Keratinocyte (primary cell): ENCODE measurements around the gene ADM. TPM values are rescaled to one million over a fixed set of nuclear protein-coding genes. Genes with fewer than 3 reads are reported as not detected.
"Not testable (repeated sequence)": the region's sequence is repeated elsewhere in the genome, so short reads cannot be mapped to it uniquely, and the experiment has no call there.

Experiments used
- DNase-seq: peaks from one replicate; pipeline ENCODE4 v3.0.0-alpha.2; 2011; ENCODE audit warnings: low read depth, missing footprints, low spot score
- FAIRE-seq: peaks from 2 replicates; lab custom pipeline; 2011; peaks lifted over from hg19 to GRCh38; lab: Jason Lieb, UNC
- H2AFZ ChIP-seq: 2 replicates; pipeline ENCODE4 v1.6.0; 2012; ENCODE audit warnings: low read length, control low read depth, inconsistent platforms; ENCODE audit not compliant: control insufficient read depth
- H3K27ac ChIP-seq: 2 replicates; pipeline ENCODE4 v1.5.1; 2011; ENCODE audit warnings: low read length; ENCODE audit not compliant: control insufficient read depth, insufficient read depth
- H3K27me3 ChIP-seq: 3 replicates; pipeline ENCODE4 v1.6.0; 2011; ENCODE audit warnings: low read length; ENCODE audit not compliant: control insufficient read depth, insufficient read depth; ENCODE audit errors: extremely low read depth
- H3K36me3 ChIP-seq, 2 experiments: 2 replicates in 1 of 2; 3 replicates in 1 of 2; pipeline ENCODE4 v1.5.1; 2011; ENCODE audit warnings: low read length in 2 of 2, mild to moderate bottlenecking in 1 of 2; ENCODE audit not compliant: control insufficient read depth in 2 of 2, insufficient read depth in 2 of 2; ENCODE audit errors: extremely low read depth in 1 of 2
- H3K4me1 ChIP-seq: 3 replicates; pipeline ENCODE4 v1.5.1; 2011; ENCODE audit warnings: low read length; ENCODE audit not compliant: control insufficient read depth, insufficient read depth; ENCODE audit errors: extremely low read depth
- H3K4me2 ChIP-seq: 3 replicates; pipeline ENCODE4 v1.6.0; 2011; ENCODE audit warnings: low read depth, low read length; ENCODE audit not compliant: control insufficient read depth, insufficient read depth; ENCODE audit errors: extremely low read depth
- H3K4me3 ChIP-seq, 3 experiments: fragments of 200-600 bp in 1 of 3; sonication (generic) in 1 of 3; 2 replicates in 2 of 3; 3 replicates in 1 of 3; pipeline ENCODE4 v1.5.1; 2011 to 2016; ENCODE audit warnings: low read length in 3 of 3, mild to moderate bottlenecking in 3 of 3, control low read depth in 2 of 3, inconsistent platforms in 1 of 3, low read depth in 1 of 3, mixed read lengths in 1 of 3, mixed run types in 1 of 3, moderate library complexity in 1 of 3; ENCODE audit not compliant: control insufficient read depth in 2 of 3, insufficient read depth in 2 of 3; ENCODE audit errors: extremely low read depth in 1 of 3
- H3K79me2 ChIP-seq: 2 replicates; pipeline ENCODE4 v1.6.0; 2012; ENCODE audit warnings: low read length; ENCODE audit not compliant: control insufficient read depth, insufficient read depth
- H3K9ac ChIP-seq: 3 replicates; pipeline ENCODE4 v1.6.0; 2011; ENCODE audit warnings: low read length; ENCODE audit not compliant: control insufficient read depth, insufficient read depth; ENCODE audit errors: extremely low read depth
- H3K9me1 ChIP-seq: 3 replicates; pipeline ENCODE4 v1.6.0; 2011; ENCODE audit warnings: low read length; ENCODE audit not compliant: control insufficient read depth, insufficient read depth; ENCODE audit errors: extremely low read depth
- H3K9me3 ChIP-seq: 2 replicates; pipeline ENCODE4 v1.5.1; 2012; ENCODE audit warnings: low read depth, low read length; ENCODE audit not compliant: control insufficient read depth
- H4K20me1 ChIP-seq: 3 replicates; pipeline ENCODE4 v1.6.0; 2011; ENCODE audit warnings: low read length; ENCODE audit not compliant: control insufficient read depth, insufficient read depth; ENCODE audit errors: extremely low read depth
- EZH2 ChIP-seq: IDR thresholded peaks from one replicate; pipeline ENCODE4 v1.6.1; 2012; ENCODE audit warnings: inconsistent platforms, mild to moderate bottlenecking, low read length, moderate library complexity
- dilution Hi-C: fragments of 300-500 bp; cut with MboI; formaldehyde crosslinking; loops from one replicate; pipeline ENCODE4 v1.7.0; 2020; ENCODE audit warnings: low sequenced_read_pairs; ENCODE audit not compliant: extremely low pct_ligation_motif_present
- polyA plus RNA-seq, 5 experiments: library from polyadenylated mRNA; depleted of rRNA in 3 of 5; stranded (reverse) in 3 of 5; stranded (forward) in 1 of 5; unstranded in 1 of 5; fragments of >200 nt; gene quantifications; 1 replicate in 1 of 5; 2 replicates in 3 of 5; 3 replicates in 1 of 5; pipeline versions ENCODE4 v1.2.1 to v1.2.3, GENCODE V29; 2011 to 2012; ENCODE audit warnings: missing spikeins in 2 of 5, low read depth in 1 of 5, low replicate concordance in 1 of 5
- TF ChIP-seq, protein P1 (sequence below), 3 experiments: IDR thresholded peaks in 1 of 3; conservative IDR thresholded peaks in 1 of 3; optimal IDR thresholded peaks in 1 of 3; 2 replicates in 2 of 3; 3 replicates in 1 of 3; pipeline versions ENCODE3 to v1.5.1; 2011; ENCODE audit warnings: low read length in 3 of 3, mild to moderate bottlenecking in 3 of 3, moderate library complexity in 2 of 3, control low read depth in 1 of 3, inconsistent platforms in 1 of 3; ENCODE audit not compliant: insufficient read depth in 2 of 3; ENCODE audit errors: extremely low read depth in 1 of 3

ADM gene
- polyA plus RNA-seq, 1 donor (not counting 4 experiments of a cell fraction or from before 2014, with no cell fraction given): 57.9 TPM

- dilution Hi-C loops: no loop called here
- no peaks in the 10 kb centered on the region for H3K27me3 ChIP-seq
- H3K27ac ChIP-seq: no peak overlapping the region
- H3K9ac ChIP-seq: no peak overlapping the region
- peaks cover 20% of the 10 kb centered on the region for H3K4me1 ChIP-seq
- H3K79me2 ChIP-seq: peaks cover 16% of the 10 kb centered on the region
- no peaks in the 10 kb centered on the region for H3K36me3 ChIP-seq
- H3K4me3 ChIP-seq: no peak overlapping the region
- TF ChIP-seq EZH2: no peak
- TF ChIP-seq, protein P1, sequence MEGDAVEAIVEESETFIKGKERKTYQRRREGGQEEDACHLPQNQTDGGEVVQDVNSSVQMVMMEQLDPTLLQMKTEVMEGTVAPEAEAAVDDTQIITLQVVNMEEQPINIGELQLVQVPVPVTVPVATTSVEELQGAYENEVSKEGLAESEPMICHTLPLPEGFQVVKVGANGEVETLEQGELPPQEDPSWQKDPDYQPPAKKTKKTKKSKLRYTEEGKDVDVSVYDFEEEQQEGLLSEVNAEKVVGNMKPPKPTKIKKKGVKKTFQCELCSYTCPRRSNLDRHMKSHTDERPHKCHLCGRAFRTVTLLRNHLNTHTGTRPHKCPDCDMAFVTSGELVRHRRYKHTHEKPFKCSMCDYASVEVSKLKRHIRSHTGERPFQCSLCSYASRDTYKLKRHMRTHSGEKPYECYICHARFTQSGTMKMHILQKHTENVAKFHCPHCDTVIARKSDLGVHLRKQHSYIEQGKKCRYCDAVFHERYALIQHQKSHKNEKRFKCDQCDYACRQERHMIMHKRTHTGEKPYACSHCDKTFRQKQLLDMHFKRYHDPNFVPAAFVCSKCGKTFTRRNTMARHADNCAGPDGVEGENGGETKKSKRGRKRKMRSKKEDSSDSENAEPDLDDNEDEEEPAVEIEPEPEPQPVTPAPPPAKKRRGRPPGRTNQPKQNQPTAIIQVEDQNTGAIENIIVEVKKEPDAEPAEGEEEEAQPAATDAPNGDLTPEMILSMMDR (optimal IDR thresholded peaks at IDR 0.05 in 1 of 3, IDR thresholded peaks at IDR 0.05 in 1 of 3, conservative IDR thresholded peaks at IDR 0.05 in 1 of 3; ENCODE audit: extremely low read depth in 1 of 3, insufficient read depth in 2 of 3, low read length in 3 of 3): no peak
- H3K9me3 ChIP-seq: no peaks in the 10 kb centered on the region
- FAIRE-seq: peak; percentile 29
- no peak overlapping the region for H2AFZ ChIP-seq
- H3K9me1 ChIP-seq: no peaks in the 10 kb centered on the region
- DNase-seq: peak; percentile 21
- no peaks in the 10 kb centered on the region for H4K20me1 ChIP-seq
- H3K4me2 ChIP-seq: no peak overlapping the region
These were observed 40.9 kb upstream of the ADM start for GRCh38 chr11:10263929-10264328.

GRCh38 chr11:10264716-10265115, 40.2 kb upstream of the ADM start:
- H3K9me3 ChIP-seq, dilution Hi-C loops, H3K36me3 ChIP-seq, H3K27ac ChIP-seq, H3K4me3 ChIP-seq, H3K9me1 ChIP-seq, H3K27me3 ChIP-seq, H2AFZ ChIP-seq, DNase-seq, H4K20me1 ChIP-seq, FAIRE-seq, H3K9ac ChIP-seq, H3K4me2 ChIP-seq: not testable (repeated sequence)
- H3K79me2 ChIP-seq: peaks cover 15% of the 10 kb centered on the region
- H3K4me1 ChIP-seq: peaks cover 26% of the 10 kb centered on the region

GRCh38 chr11:10265936-10266335, 38.9 kb upstream of the ADM start:
- no peak for TF ChIP-seq EZH2
- TF ChIP-seq, protein P1 (optimal IDR thresholded peaks at IDR 0.05 in 1 of 3, IDR thresholded peaks at IDR 0.05 in 1 of 3, conservative IDR thresholded peaks at IDR 0.05 in 1 of 3; ENCODE audit: extremely low read depth in 1 of 3, insufficient read depth in 2 of 3, low read length in 3 of 3): no peak
- dilution Hi-C loops: no loop called here
- DNase-seq (no peak), FAIRE-seq (peak; percentile 36)
- Histone ChIP-seq H3K27ac (no peak overlapping the region), H3K27me3 (no peaks in the 10 kb centered on the region), H3K9me3 (no peaks in the 10 kb centered on the region), H3K4me2 (no peak overlapping the region), H4K20me1 (no peaks in the 10 kb centered on the region), H3K9ac (no peak overlapping the region), H3K4me1 (peaks cover 26% of the 10 kb centered on the region), H3K36me3 (no peaks in the 10 kb centered on the region), H3K79me2 (peaks cover 15% of the 10 kb centered on the region), H3K9me1 (no peaks in the 10 kb centered on the region), H3K4me3 (no peak overlapping the region), H2AFZ (no peak overlapping the region)
